ENCODE measurements around the gene EVC. TPM values are rescaled to one million over a fixed set of nuclear protein-coding genes. Genes with fewer than 3 reads are reported as not detected.

The EVC gene
- total and polyA plus RNA-seq, 2 of the 8 experiments (the other 6 are each of a cell fraction or from before 2014, with no cell fraction given) = 2.6 to 9.8 TPM

DNA sequence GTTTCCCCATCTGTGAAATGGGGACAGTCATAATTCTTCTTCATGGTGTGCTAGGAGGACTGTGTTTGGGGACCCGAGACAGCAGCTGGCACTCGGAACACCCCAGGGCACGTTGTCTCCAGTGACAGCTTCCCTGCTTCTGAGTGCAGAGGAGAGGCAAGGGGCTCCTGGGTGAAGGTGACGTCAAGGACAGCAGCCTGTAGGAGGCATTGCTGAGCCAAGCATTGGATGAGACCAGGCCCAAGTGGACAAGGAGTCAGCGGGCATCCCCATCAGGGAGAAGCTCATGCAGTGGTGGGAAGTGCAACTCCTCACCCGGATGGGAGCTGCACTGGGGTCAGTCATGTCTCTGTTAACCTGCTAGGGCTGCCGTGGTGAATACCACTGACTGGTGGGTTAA lies 46.1 kb downstream of the EVC start:
- Histone ChIP-seq H3K23ac (ENCODE audit: insufficient read length) (no peak overlapping the region), H3K14ac (ENCODE audit: insufficient read length) (no peak overlapping the region), H4K8ac (ENCODE audit: extremely low read depth, insufficient read depth, low read length) (no peak overlapping the region), H4K20me1 (replicated peaks in 1 of 2; ENCODE audit: control insufficient read depth in 1 of 2, insufficient read depth in 2 of 2, low read length in 2 of 2) (no peaks in the 10 kb centered on the region), H3K23me2 (ENCODE audit: low read depth, low read length) (no peaks in the 10 kb centered on the region; the same call in 1 of the 2 replicates), H3K4me1 (replicated peaks in 1 of 4; ENCODE audit: control insufficient read depth in 3 of 4, insufficient read depth in 4 of 4, low read length in 3 of 4) (peaks cover 0 to 12% (median 8%) of the 10 kb centered on the region in 4 experiments; a peak in 6 of 7 replicates), H4K91ac (replicated peaks; ENCODE audit: insufficient read length, low read length) (no peak overlapping the region), H2BK5ac (ENCODE audit: low read depth, low read length) (no peak overlapping the region), H3K9me3 (ENCODE audit: insufficient read depth in 2 of 2, low read depth in 1 of 2, low read length in 1 of 2) (no peaks in the 10 kb centered on the region), H2AFZ (ENCODE audit: low read length) (no peak overlapping the region), H3K27me3 (replicated peaks in 1 of 4; ENCODE audit: control insufficient read depth in 3 of 4, extremely low read depth in 1 of 4, insufficient read depth in 3 of 4, low read length in 3 of 4) (no peaks in the 10 kb centered on the region), H2BK15ac (ENCODE audit: low read length) (no peak overlapping the region), H3K56ac (replicated peaks; ENCODE audit: insufficient read length, low read depth, low read length) (no peak overlapping the region), H4K5ac (ENCODE audit: insufficient read length, low read depth, low read length) (no peak overlapping the region), H3K36me3 (ENCODE audit: control insufficient read depth in 2 of 4, insufficient read depth in 4 of 4, low read length in 3 of 4) (peaks cover 2 to 7% (median 4%) of the 10 kb centered on the region in 4 experiments; a peak in 4 of 8 replicates), H2BK12ac (ENCODE audit: low read depth, low read length) (no peak overlapping the region), H3K79me2 (ENCODE audit: control insufficient read depth in 1 of 2, insufficient read depth in 2 of 2, low read length in 2 of 2) (no peaks in the 10 kb centered on the region), H2AK5ac (ENCODE audit: low read depth, low read length) (no peak overlapping the region), H3K9ac (replicated peaks in 1 of 4; ENCODE audit: extremely low read depth in 1 of 4, low read depth in 3 of 4, low read length in 3 of 4) (no peak overlapping the region), H3K4ac (replicated peaks; ENCODE audit: insufficient read length, low read depth, low read length) (no peak overlapping the region), H2BK120ac (replicated peaks; ENCODE audit: low read depth, low read length) (no peak overlapping the region), H3K27ac (ENCODE audit: low read depth, low read length) (no peak overlapping the region), H2BK20ac (ENCODE audit: low read length) (no peak overlapping the region), H3K79me1 (ENCODE audit: low read depth, low read length) (no peaks in the 10 kb centered on the region), H3K4me3 (ENCODE audit: extremely low read depth in 1 of 4, insufficient read depth in 2 of 4, low read depth in 3 of 4, low read length in 4 of 4) (no peak overlapping the region), H3K18ac (ENCODE audit: extremely low read depth, low read length) (no peak overlapping the region), H3K4me2 (ENCODE audit: insufficient read depth in 1 of 2, low read depth in 2 of 2, low read length in 2 of 2) (no peak overlapping the region)
- FAIRE-seq = no peak
- ChIA-PET CTCF (ENCODE audit: partially characterized antibody) (interaction anchor here (0.6 to 1.3 kb wide), 5 partner anchors 22 to 242 kb away, joined by 3 read pairs; no protein-coding TSS in a partner anchor), POLR2A (ENCODE audit: partially characterized antibody) (no interaction called here)
- peak in 1 of 2 experiments; percentile 38 for DNase-seq (ENCODE audit: low read depth in 1 of 2, low spot score in 2 of 2)
- peak in 1 of 2 experiments; percentile 11; a peak in 2 of 4 replicates for TF ChIP-seq RAD21 (IDR thresholded peaks at IDR 0.05 in 1 of 2, conservative IDR thresholded peaks at IDR 0.05 in 1 of 2; ENCODE audit: low read depth in 2 of 2, low read length in 2 of 2)
- TF ChIP-seq, protein P1, sequence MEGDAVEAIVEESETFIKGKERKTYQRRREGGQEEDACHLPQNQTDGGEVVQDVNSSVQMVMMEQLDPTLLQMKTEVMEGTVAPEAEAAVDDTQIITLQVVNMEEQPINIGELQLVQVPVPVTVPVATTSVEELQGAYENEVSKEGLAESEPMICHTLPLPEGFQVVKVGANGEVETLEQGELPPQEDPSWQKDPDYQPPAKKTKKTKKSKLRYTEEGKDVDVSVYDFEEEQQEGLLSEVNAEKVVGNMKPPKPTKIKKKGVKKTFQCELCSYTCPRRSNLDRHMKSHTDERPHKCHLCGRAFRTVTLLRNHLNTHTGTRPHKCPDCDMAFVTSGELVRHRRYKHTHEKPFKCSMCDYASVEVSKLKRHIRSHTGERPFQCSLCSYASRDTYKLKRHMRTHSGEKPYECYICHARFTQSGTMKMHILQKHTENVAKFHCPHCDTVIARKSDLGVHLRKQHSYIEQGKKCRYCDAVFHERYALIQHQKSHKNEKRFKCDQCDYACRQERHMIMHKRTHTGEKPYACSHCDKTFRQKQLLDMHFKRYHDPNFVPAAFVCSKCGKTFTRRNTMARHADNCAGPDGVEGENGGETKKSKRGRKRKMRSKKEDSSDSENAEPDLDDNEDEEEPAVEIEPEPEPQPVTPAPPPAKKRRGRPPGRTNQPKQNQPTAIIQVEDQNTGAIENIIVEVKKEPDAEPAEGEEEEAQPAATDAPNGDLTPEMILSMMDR (IDR thresholded peaks at IDR 0.05; ENCODE audit: control extremely low read depth in 1 of 3, insufficient read depth in 1 of 3, low read depth in 1 of 3, low read length in 3 of 3) = peak in 2 of 3 experiments; percentile 14 to 33; a peak in 2 of 4 replicates
- no peak for TF ChIP-seq NANOG (IDR thresholded peaks at IDR 0.05; ENCODE audit: insufficient read depth, low read depth, low read length, poor library complexity, severe bottlenecking)
- WGBS, 2 experiments (ENCODE audit: extremely low coverage in 1 of 2, insufficient coverage in 1 of 2, insufficient read length in 1 of 2, insufficient replicate concordance in 2 of 2, low coverage in 1 of 2, low lambda C conversion rate in 2 of 2, missing lambda C conversion rate in 1 of 2) = 89% methylated on average over 7 of the region's 7 CpGs; no CpG with 5 or more reads in 1 of the 2 experiments

Measured in H1 (cell line).